Measurements from ENCODE around the gene RAX2.

RAX2 gene

GRCh38 chr19:3776479-3777040, 4.5 kb upstream of the RAX2 start:
- H3K4me1 ChIP-seq (ENCODE audit: control insufficient read depth, insufficient read depth, low read length), result no peaks in the 10 kb centered on the region
- peaks cover 0 to 3% of the 10 kb centered on the region in 2 donors for H3K27me3 ChIP-seq (ENCODE audit: control insufficient read depth in 1 of 2, insufficient read depth in 2 of 2, low read length in 2 of 2)
- peaks cover 6% of the 10 kb centered on the region in 2 donors for H3K9me3 ChIP-seq (ENCODE audit: control insufficient read depth in 2 of 2, low read length in 2 of 2)
- no peak overlapping the region for H3K27ac ChIP-seq (ENCODE audit: low read length)
- no peak overlapping the region for H3K4me3 ChIP-seq (ENCODE audit: low read length in 2 of 2)
- no peaks in the 10 kb centered on the region for H3K36me3 ChIP-seq (ENCODE audit: control insufficient read depth in 2 of 2, insufficient read depth in 2 of 2, low read length in 2 of 2)
- H3K9ac ChIP-seq (ENCODE audit: low read length in 2 of 2), result no peak overlapping the region

GRCh38 chr19:3775831-3776230, 3.8 kb upstream of the RAX2 start:
- no peak overlapping the region for H3K9ac ChIP-seq (ENCODE audit: low read length in 2 of 2)
- H3K4me1 ChIP-seq (ENCODE audit: control insufficient read depth, insufficient read depth, low read length), result no peaks in the 10 kb centered on the region
- H3K4me3 ChIP-seq (ENCODE audit: low read length in 2 of 2), result no peak overlapping the region
- no peak overlapping the region for H3K27ac ChIP-seq (ENCODE audit: low read length)
- peaks cover 0 to under 1% of the 10 kb centered on the region in 2 donors for H3K9me3 ChIP-seq (ENCODE audit: control insufficient read depth in 2 of 2, low read length in 2 of 2)
- no peaks in the 10 kb centered on the region for H3K36me3 ChIP-seq (ENCODE audit: control insufficient read depth in 2 of 2, insufficient read depth in 2 of 2, low read length in 2 of 2)
- peaks cover 0 to 3% of the 10 kb centered on the region in 2 donors for H3K27me3 ChIP-seq (ENCODE audit: control insufficient read depth in 1 of 2, insufficient read depth in 2 of 2, low read length in 2 of 2)

DNA sequence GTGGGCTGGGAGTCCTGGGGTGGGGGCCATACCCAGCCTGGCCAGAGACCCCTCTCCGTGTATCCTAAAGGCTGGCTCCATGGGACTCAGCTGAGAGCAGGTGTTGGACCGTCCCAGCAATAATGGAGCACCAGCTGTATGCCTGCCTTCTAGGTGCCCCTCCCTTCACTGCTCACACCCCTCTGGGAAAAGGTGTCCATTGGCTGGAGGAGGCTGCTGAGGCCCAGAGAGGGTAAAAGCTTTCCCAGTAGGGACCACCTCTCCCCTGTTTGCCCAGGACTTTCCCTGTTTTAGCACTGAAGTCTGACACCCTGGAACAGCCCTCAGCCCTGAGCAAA, 3.3 kb upstream of the RAX2 start:
- no peaks in the 10 kb centered on the region for H3K9me3 ChIP-seq (ENCODE audit: control insufficient read depth in 2 of 2, low read length in 2 of 2)
- H3K9ac ChIP-seq (ENCODE audit: low read length in 2 of 2), result no peak overlapping the region
- no peak overlapping the region for H3K4me3 ChIP-seq (ENCODE audit: low read length in 2 of 2)
- no peak overlapping the region for H3K27ac ChIP-seq (ENCODE audit: low read length)
- H3K27me3 ChIP-seq (ENCODE audit: control insufficient read depth in 1 of 2, insufficient read depth in 2 of 2, low read length in 2 of 2), result peaks cover 0 to 3% of the 10 kb centered on the region in 2 donors
- no peaks in the 10 kb centered on the region for H3K4me1 ChIP-seq (ENCODE audit: control insufficient read depth, insufficient read depth, low read length)
- H3K36me3 ChIP-seq (ENCODE audit: control insufficient read depth in 2 of 2, insufficient read depth in 2 of 2, low read length in 2 of 2), result no peaks in the 10 kb centered on the region

- Histone ChIP-seq H3K4me1 (ENCODE audit: control insufficient read depth, insufficient read depth, low read length) (no peaks in the 10 kb centered on the region), H3K36me3 (ENCODE audit: control insufficient read depth in 2 of 2, insufficient read depth in 2 of 2, low read length in 2 of 2) (no peaks in the 10 kb centered on the region), H3K27ac (ENCODE audit: low read length) (no peak overlapping the region), H3K9me3 (ENCODE audit: control insufficient read depth in 2 of 2, low read length in 2 of 2) (no peaks in the 10 kb centered on the region), H3K4me3 (ENCODE audit: low read length in 2 of 2) (no peak overlapping the region), H3K9ac (ENCODE audit: low read length in 2 of 2) (no peak overlapping the region), H3K27me3 (ENCODE audit: control insufficient read depth in 1 of 2, insufficient read depth in 2 of 2, low read length in 2 of 2) (peaks cover 0 to 3% of the 10 kb centered on the region in 2 donors)
Measured at GRCh38 chr19:3774621-3775373, 2.8 kb upstream of the RAX2 start.

- peaks cover 0 to 3% of the 10 kb centered on the region in 2 donors for H3K27me3 ChIP-seq (ENCODE audit: control insufficient read depth in 1 of 2, insufficient read depth in 2 of 2, low read length in 2 of 2)
- no peak overlapping the region for H3K27ac ChIP-seq (ENCODE audit: low read length)
- no peaks in the 10 kb centered on the region for H3K4me1 ChIP-seq (ENCODE audit: control insufficient read depth, insufficient read depth, low read length)
- no peak overlapping the region for H3K4me3 ChIP-seq (ENCODE audit: low read length in 2 of 2)
- no peak overlapping the region for H3K9ac ChIP-seq (ENCODE audit: low read length in 2 of 2)
- H3K9me3 ChIP-seq (ENCODE audit: control insufficient read depth in 2 of 2, low read length in 2 of 2), result no peaks in the 10 kb centered on the region
- peaks cover 0 to 2% of the 10 kb centered on the region in 2 donors for H3K36me3 ChIP-seq (ENCODE audit: control insufficient read depth in 2 of 2, insufficient read depth in 2 of 2, low read length in 2 of 2)
Measured at GRCh38 chr19:3773814-3774515, 1.9 kb upstream of the RAX2 start.

DNA sequence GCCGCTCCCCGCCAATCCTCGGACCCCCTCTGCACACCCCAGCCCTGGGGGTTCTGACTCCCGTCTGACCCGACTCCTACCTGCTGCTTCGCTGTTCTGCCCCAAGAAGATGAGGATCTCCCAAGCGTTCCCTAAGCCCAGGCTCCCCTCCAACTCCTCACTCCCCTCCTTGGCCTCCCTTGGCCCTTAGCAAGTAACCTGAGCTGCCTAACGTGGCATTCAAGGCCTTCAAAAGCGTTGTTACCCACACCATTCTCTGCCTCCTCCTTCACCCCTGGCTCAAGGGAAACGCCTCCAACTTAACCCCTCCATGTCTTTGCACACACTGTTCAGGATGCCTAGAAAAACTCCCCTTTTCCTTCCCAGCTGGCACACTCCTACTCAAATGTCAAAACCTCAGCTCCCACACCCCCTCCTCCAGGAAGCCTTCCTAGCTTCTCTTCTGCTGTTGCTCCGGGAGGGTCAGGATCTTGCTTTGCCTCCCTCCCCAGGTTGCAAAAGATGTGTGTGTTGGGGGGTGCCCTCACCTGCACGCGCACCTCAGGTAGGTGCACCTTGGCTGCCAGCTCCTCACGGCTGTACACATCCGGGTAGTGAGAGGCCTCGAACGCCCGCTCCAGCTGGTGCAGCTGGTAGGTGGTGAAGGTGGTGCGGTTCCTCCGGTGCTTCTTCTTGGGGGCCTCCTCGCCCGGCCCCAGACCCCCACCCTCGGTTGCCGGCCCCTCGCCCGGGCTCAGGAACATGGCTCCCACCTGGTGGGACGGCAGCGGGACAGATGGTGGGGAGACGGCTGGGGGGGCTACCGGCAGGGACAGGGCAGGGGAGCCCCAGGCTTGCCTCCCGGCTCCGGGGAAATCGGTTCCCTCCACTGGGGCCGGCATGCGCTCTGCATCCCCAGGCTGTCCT, 775 bp downstream of the RAX2 start:
- no peak overlapping the region for H3K27ac ChIP-seq (ENCODE audit: low read length)
- H3K9me3 ChIP-seq (ENCODE audit: control insufficient read depth in 2 of 2, low read length in 2 of 2), result no peaks in the 10 kb centered on the region
- no peaks in the 10 kb centered on the region for H3K4me1 ChIP-seq (ENCODE audit: control insufficient read depth, insufficient read depth, low read length)
- H3K27me3 ChIP-seq (ENCODE audit: control insufficient read depth in 1 of 2, insufficient read depth in 2 of 2, low read length in 2 of 2), result peaks cover 0 to 3% of the 10 kb centered on the region in 2 donors
- H3K4me3 ChIP-seq (ENCODE audit: low read length in 2 of 2), result no peak overlapping the region
- H3K36me3 ChIP-seq (ENCODE audit: control insufficient read depth in 2 of 2, insufficient read depth in 2 of 2, low read length in 2 of 2), result peaks cover 6 to 12% of the 10 kb centered on the region in 2 donors
- no peak overlapping the region for H3K9ac ChIP-seq (ENCODE audit: low read length in 2 of 2)

DNA sequence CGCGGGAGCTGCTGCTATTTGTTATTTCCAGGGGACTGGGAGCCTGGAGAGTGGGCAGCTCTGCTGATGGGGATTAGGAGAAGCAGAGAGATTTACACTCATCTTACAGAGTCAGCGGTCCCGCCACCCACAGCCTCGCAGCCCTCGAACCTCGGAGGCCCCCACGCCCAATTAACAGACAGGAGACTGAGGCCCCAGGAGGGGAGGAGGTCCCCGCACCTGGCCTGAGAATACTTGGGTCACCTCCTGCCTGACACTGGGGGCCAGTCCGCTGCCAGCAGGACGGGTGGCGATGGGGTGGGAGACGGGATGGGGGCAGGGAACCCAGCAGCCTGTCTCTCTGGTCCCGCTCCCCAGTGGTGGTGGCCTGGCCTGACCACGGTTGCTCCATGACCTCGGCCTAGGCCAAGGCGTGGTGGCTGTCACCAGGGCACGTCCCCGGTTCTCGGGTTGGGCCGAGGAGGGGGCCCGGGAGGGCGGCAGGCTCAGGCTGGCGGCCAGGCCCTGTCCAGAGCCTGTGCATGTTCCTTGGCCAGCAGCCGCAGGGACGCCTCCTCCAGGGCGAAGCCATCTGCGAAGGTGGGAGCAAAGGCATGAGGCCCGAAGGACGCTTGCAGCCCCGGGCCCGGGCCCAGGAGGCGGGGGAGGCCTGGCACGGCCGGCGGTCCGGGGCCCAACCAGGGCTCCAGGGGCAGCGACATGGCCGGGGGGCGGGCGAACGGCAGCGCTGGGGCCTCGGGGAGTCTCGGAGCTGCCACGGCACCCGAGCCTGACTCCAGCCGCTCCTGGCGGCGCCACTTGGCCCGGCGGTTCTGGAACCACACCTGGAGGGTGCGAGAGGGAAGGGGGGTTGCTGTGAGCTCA, 1.7 kb downstream of the RAX2 start:
- peaks cover 7 to 12% of the 10 kb centered on the region in 2 donors for H3K36me3 ChIP-seq (ENCODE audit: control insufficient read depth in 2 of 2, insufficient read depth in 2 of 2, low read length in 2 of 2)
- no peak overlapping the region for H3K9ac ChIP-seq (ENCODE audit: low read length in 2 of 2)

GRCh38 chr19:3769494-3769893, 2.5 kb downstream of the RAX2 start:
- no peaks in the 10 kb centered on the region for H3K9me3 ChIP-seq (ENCODE audit: control insufficient read depth in 2 of 2, low read length in 2 of 2)
- peaks cover 0 to 3% of the 10 kb centered on the region in 2 donors for H3K27me3 ChIP-seq (ENCODE audit: control insufficient read depth in 1 of 2, insufficient read depth in 2 of 2, low read length in 2 of 2)
- no peak overlapping the region for H3K9ac ChIP-seq (ENCODE audit: low read length in 2 of 2)
- H3K36me3 ChIP-seq (ENCODE audit: control insufficient read depth in 2 of 2, insufficient read depth in 2 of 2, low read length in 2 of 2), result peaks cover 10 to 17% of the 10 kb centered on the region in 2 donors
- no peaks in the 10 kb centered on the region for H3K4me1 ChIP-seq (ENCODE audit: control insufficient read depth, insufficient read depth, low read length)
- no peak overlapping the region for H3K4me3 ChIP-seq (ENCODE audit: low read length in 2 of 2)
- no peak overlapping the region for H3K27ac ChIP-seq (ENCODE audit: low read length)

More for the DNA sequence above, 1.7 kb downstream of the RAX2 start:
- no peak overlapping the region for H3K4me3 ChIP-seq (ENCODE audit: low read length in 2 of 2)
- no peaks in the 10 kb centered on the region for H3K4me1 ChIP-seq (ENCODE audit: control insufficient read depth, insufficient read depth, low read length)
- no peak overlapping the region for H3K27ac ChIP-seq (ENCODE audit: low read length)
- H3K27me3 ChIP-seq (ENCODE audit: control insufficient read depth in 1 of 2, insufficient read depth in 2 of 2, low read length in 2 of 2), result peaks cover 0 to 3% of the 10 kb centered on the region in 2 donors
- no peaks in the 10 kb centered on the region for H3K9me3 ChIP-seq (ENCODE audit: control insufficient read depth in 2 of 2, low read length in 2 of 2)

GRCh38 chr19:3768748-3769099, 3.3 kb downstream of the RAX2 start:
- H3K36me3 ChIP-seq (ENCODE audit: control insufficient read depth in 2 of 2, insufficient read depth in 2 of 2, low read length in 2 of 2), result peaks cover 10 to 17% of the 10 kb centered on the region in 2 donors
- peaks cover 0 to 3% of the 10 kb centered on the region in 2 donors for H3K27me3 ChIP-seq (ENCODE audit: control insufficient read depth in 1 of 2, insufficient read depth in 2 of 2, low read length in 2 of 2)
- no peaks in the 10 kb centered on the region for H3K9me3 ChIP-seq (ENCODE audit: control insufficient read depth in 2 of 2, low read length in 2 of 2)
- H3K9ac ChIP-seq (ENCODE audit: low read length in 2 of 2), result no peak overlapping the region
- H3K4me3 ChIP-seq (ENCODE audit: low read length in 2 of 2), result no peak overlapping the region
- no peaks in the 10 kb centered on the region for H3K4me1 ChIP-seq (ENCODE audit: control insufficient read depth, insufficient read depth, low read length)
- no peak overlapping the region for H3K27ac ChIP-seq (ENCODE audit: low read length)
